Inflammatory macrophage treated with lipopolysaccharide for 4 hours (primary cell): ENCODE measurements around the gene ATP5MK.
"Not testable (repeated sequence)": the region's sequence is repeated elsewhere in the genome, so short reads cannot be mapped to it uniquely, and the experiment has no call there.

Experiments used
- DNase-seq: peaks from one replicate; pipeline ENCODE4 v3.0.0-alpha.2; 2020

ATP5MK gene

DNA sequence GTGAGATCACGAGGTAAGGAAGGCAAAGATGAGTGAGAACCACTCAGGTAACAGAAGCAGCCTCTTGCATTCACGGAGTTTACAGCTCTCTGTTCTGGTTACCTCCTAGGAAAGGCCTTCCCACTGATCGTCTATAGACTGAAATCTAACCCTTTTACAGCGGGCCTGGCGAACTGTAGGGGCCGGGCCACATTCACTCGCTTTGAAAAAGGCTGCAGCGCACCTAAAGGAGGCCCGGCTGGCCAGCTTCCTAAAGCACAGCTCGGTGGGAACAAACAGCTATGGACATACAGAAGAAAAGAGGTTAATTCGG lies 565 bp downstream of the ATP5MK start:
- no peak for DNase-seq

DNA sequence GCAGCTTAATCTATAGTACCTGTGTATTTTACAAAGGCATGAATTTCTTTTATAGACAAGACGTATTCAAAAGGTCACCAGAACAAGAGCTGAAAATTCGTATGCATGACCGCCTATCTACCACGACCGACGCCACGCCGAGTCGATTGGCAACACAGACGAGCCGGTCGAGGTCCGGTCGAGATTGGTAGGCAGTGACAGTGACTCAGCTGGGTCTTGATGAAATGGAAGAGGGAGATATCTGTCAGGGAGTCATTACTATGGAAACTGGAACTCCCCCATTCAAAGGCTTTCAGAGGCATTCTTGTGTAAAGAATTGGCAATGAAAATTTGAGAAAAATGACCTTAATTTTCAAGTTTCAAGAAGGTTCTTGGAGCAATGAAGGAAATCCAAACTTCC lies 2.1 kb downstream of the ATP5MK start:
- DNase-seq: peak; percentile 5

DNA sequence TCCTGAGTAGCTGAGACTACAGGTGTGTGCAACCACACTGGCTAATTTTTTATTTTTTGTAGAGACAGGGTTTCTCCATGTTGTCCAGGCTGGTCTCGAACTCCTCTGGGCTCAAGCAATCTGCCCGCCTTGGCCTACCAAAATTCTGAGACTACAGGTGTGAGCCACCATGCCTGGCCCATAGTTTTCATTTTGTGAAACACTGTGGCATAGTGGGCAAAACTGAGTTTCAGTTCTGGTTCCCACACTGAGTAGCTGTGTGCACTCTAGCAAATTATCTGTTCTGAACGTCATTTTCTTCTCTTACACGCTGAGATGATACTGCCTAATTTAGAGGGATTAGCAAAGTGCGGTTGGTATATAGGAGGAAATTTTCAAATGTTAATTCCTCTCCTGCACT lies 13.5 kb downstream of the ATP5MK start:
- DNase-seq: no peak

DNA sequence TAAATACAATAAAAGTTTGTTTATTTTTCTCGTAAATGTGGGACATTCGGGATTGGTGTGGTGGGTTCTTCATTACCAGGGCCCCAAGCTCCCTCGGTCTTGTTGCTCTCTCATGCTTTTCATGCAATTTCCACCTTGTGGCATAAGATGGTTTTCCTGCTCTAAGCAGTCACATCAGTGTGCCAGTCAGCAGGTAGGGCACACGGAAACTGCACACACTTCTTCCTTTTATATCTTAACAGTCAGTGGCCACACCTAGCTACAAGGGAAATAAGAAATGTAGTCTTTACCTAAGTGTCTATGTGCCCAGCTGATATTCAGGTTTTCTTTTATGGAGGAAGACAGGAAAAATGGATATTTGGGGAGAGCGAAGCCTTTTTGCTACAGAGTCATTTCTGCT lies 22.0 kb downstream of the ATP5MK start:
- DNase-seq: no peak

DNA sequence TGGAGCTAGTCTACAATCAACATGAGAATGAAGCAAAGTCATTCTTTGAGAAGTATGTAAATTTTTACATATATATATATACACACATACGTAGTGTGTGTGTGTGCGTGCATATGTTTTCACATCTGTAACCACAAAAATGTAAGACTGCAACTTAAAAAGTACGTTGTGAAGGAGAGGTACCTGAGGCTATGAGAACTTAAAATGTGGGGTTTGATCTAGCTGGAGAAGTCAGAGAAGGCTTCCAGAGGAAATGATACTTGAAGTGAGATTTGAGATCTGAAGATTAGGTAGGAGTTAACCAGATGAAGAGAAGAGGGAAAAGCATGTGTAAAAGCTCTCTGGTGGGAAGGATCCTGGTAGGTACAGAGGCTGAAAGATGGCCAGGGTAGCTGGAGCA lies 22.7 kb downstream of the ATP5MK start:
- DNase-seq: no peak

DNA sequence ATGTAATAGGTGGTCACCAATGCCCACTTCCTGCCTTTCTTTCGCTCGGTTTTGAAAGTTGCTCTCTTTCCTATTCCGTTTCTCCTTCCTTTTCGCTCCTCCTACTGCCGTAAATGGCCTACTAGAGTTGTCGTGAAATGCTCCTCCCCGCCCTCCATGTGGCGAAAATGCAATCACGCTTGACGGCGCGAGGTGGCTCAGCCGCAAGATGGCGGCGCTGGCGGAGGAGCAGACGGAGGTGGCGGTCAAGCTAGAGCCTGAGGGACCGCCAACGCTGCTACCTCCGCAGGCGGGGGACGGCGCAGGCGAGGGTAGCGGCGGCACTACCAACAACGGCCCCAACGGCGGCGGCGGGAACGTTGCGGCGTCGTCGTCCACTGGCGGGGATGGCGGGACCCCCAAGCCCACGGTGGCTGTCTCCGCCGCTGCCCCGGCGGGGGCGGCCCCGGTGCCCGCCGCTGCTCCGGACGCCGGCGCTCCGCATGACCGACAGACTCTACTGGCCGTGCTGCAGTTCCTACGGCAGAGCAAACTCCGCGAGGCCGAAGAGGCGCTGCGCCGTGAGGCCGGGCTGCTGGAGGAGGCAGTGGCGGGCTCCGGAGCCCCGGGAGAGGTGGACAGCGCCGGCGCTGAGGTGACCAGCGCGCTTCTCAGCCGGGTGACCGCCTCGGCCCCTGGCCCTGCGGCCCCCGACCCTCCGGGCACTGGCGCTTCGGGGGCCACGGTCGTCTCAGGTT lies 28.3 kb downstream of the ATP5MK start, which contains the start of gene TAF5:
TSS of gene TAF5 (plus strand) at position 195 of the 737 bp plus-strand sequence. CDS start at position 209, 14 bp downstream.
- peak; percentile 97 for DNase-seq

DNA sequence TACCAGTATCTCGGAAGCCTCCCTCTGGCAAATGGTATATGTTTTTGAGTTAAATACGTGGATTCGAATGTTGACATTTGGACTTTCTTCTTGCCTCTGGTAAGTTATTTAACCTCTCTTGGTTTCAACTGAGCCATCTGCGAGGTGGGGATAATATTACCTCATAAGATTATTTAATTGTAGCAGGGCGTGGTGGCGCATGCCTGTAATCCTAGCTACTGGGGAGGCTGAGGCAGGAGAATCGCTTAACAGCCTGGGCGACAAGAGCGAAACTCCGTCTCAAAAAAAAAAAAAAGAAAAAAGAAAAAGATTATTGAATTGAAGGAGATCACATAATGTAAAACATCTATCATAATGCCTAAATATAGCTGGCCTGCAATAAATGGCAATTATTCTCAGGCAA lies 28.9 kb downstream of the ATP5MK start:
- no peak for DNase-seq

DNA sequence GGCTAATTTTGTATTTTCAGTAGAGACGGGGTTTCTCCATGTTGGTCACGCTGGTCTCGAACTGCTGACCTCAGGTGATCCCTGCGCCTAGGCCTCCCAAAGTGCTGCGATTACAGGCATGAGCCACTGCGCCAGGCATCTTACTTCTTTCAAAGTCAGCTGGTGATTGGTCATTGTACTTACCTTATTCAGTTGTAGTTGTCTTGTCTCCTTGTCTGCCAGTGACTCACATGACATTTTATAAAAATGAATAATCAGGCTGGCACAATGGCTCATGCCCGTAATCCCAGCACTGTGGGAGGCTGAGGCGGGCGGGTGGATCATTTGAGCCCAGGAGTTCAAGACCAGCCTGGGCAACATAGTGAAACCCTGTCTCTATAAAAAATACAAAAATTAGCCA lies 35.5 kb downstream of the ATP5MK start:
- DNase-seq: not testable (repeated sequence)

DNA sequence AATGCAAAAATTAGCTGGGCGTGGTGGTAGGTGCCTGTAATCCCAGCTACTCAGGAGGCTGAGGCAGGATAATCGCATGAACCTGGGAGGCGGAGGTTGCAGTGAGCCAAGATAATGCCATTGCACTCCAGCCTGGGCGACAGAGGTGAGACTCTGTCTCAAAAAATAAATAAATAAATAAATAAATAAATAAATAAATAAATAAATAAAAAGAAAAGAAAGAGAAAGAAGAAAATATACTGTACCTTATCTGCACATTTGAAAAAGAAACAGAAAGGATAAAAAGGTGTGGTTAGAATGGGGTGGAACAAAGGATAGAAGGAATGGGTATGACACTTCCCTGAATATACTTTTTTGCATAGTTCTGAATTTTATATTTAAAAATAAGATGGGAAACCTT lies 36.8 kb downstream of the ATP5MK start:
- not testable (repeated sequence) for DNase-seq

DNA sequence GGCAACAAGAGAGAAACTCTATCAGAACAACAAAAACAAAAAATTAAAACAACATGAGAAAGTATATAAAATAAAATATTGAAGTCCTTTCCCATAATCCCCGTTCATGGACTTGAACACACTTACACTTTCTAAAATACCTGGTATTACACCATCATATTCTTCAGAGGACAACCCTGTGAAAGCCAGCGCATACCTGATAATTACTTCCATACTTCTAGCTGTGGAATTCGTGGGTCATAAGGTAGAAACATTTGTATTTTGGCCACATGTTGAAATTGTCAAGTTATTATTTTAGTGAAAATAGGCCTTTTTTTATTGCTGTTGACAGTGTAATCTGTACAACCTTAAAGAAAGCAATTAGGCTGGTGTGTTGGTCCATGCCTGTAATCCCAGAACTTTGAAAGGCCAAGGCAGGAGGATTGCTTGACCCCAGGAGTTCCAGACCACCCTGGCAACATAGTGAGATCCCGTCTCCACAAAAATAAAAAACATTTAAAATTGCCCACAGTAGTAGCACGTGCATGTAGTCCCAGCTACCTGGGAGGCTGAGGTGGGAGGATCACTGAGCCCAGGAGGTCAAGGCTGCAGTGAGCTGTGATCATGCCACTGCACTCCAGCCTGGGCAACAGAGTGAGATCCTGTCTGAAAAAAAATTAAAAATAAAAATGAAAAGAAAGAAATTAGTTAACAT lies 40.2 kb downstream of the ATP5MK start:
- DNase-seq: no peak

DNA sequence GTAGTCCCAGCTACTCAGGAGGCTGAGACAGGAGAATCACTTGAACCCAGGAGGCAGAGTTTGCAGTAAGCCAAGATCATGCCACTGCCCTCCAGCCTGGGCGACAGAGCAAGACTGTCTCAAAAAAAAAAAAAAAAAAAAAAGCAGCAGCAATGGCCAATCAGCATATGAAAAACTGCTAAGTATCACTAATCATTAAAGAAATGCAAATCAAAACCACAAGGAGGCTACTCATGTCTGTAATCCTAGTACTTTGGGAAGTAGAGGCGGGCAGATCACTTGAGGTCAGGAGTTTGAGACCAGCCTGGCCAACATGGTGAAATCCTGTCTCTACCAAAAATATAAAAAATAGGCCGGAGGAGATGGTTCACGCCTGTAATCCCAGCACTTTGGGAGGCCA lies 41.7 kb downstream of the ATP5MK start:
- not testable (repeated sequence) for DNase-seq

DNA sequence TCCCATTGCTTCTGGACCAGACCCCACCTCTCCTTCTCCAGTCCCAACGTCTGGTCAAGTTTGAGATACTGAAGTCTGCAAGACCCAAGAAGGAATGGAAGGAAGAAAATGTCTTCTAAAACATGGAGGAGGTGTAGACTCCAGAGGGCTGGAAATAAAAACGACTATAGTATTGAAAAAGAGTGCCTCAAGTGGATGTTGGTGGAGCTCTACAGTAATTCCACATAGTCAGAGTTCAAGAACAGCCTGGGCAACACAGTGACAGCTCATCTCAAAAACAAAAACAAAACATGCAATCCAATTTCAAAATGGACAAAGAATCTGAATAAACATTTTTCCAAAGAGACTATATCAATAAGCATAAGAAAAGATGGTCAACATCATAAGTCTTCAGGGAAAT lies 43.0 kb downstream of the ATP5MK start:
- no peak for DNase-seq

DNA sequence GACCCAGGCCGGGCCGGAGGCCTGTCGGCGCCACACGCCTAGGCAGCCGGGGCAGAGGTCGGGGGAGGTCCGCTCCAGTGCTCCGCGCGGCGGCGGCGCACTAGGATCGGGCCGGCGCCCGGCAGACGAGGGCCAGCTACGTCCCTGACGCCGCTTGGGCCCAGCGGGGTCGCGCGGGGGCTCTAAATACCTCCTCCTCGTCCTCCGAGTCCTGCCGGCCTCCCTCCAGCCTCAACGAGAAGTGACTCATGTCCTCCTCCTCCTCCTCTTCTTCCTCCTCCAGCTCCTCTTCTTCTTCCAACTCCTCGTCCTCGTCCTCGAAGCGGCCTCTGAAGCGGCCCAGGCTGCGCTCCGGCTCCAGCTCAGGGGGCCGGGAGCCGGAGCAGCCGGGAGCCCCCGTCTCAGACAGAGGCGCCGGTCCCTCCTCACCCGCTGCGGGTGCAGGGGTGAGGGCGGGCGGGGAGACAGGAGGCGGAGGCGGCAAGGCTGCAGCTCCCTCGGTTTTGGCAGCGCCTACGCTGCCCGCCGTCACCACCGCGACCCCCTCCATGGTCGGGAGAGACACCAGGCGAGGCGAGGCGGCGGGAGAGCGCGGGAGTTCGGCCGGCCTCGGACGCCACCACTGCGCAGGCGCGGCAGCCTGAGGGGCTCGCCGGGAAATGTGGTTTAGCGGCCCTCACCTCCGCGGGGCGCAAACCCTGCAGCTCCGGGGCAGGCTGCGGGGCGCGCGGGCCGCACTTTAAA lies 45.6 kb downstream of the ATP5MK start, which contains the start of gene PCGF6:
TSS of gene PCGF6 (minus strand) at position 624 of the 744 bp plus-strand sequence. CDS start at position 550, 74 bp downstream.
- DNase-seq: peak; percentile 70

DNA sequence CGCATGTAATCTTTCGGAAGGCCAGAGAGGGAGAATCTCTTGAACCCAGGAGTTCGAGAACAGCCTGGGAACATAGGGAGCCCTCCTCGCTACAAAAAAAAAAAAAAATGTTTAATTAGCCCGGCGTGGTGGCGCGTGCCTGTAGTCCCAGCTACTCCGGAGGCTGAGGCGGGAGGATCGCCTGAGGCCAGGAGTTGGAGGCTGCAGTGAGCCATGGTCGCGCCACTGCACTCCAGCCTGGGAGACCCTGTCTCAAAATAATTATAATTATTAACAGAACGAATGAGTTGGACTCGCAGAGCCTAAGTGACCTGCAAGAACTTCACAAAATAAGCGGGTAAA lies 46.1 kb downstream of the ATP5MK start:
- no peak for DNase-seq
